ENCODE results near the gene CELF6.

GRCh38 chr15:72307026-72307425 lies 12.9 kb downstream of the CELF6 start:
- no peak for TF ChIP-seq CTCF (IDR thresholded peaks at IDR 0.05; ENCODE audit: insufficient read depth, low read length)
- TF ChIP-seq GABPA (IDR thresholded peaks at IDR 0.05; ENCODE audit: low read depth), result no peak
- TF ChIP-seq POLR2AphosphoS5 (IDR thresholded peaks at IDR 0.05; ENCODE audit: low read depth), result no peak
- no peak for TF ChIP-seq REST (IDR thresholded peaks at IDR 0.05; ENCODE audit: insufficient replicate concordance, low read depth)
- TF ChIP-seq SPI1 (IDR thresholded peaks at IDR 0.05; ENCODE audit: borderline replicate concordance, low read depth), result no peak
